Kasumi-1 (cell line): ENCODE measurements around the gene RSPRY1.

Experiments used
- DNase-seq, 2 experiments: peaks; one replicate each; lab custom pipeline; 2025; lab: John Stamatoyannopoulos, UW

RSPRY1 gene

DNA sequence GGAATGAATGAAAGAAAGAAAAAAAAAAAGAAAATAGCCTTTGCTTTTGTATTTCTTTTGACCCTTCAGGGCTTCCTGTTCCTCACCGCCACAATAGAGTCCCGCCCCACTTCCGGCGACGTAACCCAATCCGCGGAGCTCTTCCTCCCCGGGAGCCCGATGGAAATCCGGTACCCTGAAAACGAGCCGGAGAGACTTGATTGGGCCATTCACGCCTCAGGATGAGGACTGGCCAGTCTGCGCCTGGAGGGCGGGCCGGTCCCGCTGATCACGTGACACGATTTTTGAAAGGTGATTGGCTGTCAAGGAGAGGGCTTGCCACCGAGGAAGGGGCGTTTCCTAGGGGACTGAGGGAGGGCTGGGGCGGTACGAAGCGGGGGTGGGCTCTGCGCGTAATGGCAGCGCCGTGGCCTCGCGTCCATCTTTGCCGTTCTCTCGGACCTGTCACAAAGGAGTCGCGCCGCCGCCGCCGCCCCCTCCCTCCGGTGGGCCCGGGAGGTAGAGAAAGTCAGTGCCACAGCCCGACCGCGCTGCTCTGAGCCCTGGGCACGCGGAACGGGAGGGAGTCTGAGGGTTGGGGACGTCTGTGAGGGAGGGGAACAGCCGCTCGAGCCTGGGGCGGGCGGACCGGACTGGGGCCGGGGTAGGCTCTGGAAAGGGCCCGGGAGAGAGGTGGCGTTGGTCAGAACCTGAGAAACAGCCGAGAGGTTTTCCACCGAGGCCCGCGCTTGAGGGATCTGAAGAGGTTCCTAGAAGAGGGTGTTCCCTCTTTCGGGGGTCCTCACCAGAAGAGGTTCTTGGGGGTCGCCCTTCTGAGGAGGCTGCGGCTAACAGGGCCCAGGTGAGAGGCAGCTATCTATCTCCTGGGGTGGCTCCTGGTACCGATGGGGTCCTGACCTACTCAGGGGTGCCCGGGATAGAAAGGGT, at the start of gene RSPRY1, which contains the start of gene PSME3IP1:
Gene RSPRY1 (plus strand): TSS at position 385 of the 927 bp plus-strand sequence. CDS start 18,330 bp downstream, outside the sequence.
Gene PSME3IP1 (minus strand): TSS at position 95 of the 927 bp plus-strand sequence. CDS start 12,185 bp downstream, outside the sequence.
- DNase-seq: peak; percentile 97 to 98

DNA sequence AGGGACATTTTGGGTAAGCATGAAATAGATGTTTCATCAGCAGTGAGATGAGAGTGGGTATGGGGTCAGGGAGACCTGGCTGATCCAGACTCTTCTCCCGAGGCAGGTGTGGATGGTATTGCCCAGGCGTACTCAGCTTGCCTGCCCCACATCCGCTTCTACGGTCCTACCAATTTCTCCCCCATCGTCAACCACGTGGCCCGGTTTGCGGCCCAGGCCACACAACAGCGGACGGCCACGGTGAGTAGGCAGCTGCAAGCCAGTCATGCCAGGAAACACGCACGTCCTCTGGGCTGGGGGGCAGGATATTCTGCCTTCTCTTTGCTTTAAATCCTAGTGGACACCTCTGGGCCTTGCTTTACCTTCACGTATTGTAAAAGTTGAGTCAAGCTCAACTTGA, 49.1 kb upstream of the RSPRY1 start:
- DNase-seq: no peak

GRCh38 chr16:57137566-57138273, 48.4 kb upstream of the RSPRY1 start:
- DNase-seq: no peak

GRCh38 chr16:57138281-57138935, 47.7 kb upstream of the RSPRY1 start:
- no peak for DNase-seq

GRCh38 chr16:57140931-57141668, 45.0 kb upstream of the RSPRY1 start:
- no peak for DNase-seq

DNA sequence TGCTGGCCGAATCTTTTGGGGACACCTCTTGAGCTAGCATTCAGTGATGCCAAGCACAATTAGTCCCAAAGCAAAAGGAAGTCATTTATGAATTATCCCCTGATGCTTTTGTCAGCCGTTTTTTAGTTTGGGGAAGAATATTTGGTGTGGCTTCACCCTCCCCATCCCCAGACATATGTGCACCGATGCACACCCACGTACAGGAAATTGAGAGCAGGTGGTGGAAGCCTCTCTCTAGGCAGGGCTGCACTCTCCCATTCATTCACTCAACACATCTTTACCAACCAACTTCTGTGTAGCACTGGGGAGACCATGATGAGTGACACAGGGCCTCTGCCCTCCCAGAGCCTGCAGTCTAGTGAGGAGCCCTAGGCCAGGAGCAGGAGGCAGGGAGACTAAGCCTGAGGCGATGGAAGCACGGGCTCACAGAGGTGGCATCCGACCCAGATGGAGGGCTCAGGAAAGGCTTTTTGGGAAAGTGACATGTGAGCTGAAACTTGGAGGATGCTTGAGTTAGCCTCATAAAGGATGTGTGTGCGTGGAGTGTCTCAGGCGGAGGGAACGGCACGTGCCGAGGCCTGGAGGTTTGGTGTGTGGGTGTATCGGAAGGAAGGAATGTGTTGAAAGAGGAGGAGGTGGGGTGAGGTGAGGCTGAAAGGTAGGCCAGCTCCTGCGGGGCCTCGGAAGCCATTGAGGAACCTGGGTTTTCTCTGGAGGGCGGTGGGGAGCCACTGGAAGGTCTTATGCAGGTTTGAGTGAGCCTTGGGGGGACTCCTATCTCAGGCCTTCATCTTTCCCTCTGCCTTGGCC, 44.1 kb upstream of the RSPRY1 start:
- peak; percentile 76 to 89 for DNase-seq

DNA sequence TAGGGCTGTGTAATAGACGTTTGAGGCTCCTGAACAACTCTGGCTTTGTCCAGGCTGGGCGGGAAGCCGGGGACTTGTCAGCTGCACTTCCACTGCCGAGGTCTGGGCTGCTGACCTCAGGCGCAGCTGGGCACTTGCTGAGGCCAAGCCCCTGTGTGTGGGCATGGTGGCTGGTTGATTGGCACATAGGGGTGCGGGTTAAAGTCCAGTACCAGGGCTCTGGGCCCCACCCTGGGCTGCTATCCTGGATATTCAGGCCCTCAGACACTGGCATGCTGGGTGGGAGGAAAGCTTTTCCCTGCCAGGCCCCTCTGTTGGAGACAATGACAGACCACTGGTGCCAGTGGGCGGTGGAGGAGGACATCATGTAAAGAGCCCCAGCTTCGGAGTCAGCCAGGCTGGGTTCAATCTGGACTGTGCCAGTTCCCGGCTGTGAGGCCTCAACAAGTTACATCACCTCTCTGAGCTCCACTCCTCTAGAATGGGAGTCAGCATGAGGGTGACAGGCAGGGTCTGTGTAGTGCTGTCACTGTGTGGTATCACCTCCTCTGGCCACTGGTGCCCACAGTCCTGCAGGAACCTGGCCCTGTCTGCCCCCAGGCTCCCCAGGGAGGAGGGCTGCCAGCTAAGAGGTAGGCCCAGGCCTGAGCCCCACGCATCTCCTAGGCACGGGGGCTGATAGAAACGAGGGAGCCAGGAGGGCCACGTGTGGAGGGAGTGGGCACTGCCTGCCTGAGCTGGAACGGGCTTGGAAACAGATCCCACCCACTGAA, 42.8 kb upstream of the RSPRY1 start:
- no peak for DNase-seq

DNA sequence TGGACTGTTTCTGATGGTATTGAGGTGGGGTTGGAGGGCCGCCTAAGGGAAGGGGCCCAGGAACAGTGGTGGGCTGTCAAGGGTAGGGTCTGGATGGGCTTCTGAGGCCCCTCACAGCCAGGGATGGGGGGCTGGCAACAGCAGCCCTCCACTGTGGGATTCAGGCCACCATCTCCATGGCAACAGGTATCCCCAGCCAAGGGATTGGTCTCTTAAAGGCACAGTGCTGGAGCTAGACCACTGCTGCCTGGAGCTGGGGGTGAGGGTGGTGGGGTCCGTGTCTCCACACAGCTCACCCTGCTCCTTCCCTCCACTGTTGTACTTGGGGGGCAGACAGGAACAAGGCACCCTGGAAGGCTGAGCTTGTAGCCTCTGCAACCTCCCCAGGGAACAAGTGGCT, 42.1 kb upstream of the RSPRY1 start:
- DNase-seq: no peak

DNA sequence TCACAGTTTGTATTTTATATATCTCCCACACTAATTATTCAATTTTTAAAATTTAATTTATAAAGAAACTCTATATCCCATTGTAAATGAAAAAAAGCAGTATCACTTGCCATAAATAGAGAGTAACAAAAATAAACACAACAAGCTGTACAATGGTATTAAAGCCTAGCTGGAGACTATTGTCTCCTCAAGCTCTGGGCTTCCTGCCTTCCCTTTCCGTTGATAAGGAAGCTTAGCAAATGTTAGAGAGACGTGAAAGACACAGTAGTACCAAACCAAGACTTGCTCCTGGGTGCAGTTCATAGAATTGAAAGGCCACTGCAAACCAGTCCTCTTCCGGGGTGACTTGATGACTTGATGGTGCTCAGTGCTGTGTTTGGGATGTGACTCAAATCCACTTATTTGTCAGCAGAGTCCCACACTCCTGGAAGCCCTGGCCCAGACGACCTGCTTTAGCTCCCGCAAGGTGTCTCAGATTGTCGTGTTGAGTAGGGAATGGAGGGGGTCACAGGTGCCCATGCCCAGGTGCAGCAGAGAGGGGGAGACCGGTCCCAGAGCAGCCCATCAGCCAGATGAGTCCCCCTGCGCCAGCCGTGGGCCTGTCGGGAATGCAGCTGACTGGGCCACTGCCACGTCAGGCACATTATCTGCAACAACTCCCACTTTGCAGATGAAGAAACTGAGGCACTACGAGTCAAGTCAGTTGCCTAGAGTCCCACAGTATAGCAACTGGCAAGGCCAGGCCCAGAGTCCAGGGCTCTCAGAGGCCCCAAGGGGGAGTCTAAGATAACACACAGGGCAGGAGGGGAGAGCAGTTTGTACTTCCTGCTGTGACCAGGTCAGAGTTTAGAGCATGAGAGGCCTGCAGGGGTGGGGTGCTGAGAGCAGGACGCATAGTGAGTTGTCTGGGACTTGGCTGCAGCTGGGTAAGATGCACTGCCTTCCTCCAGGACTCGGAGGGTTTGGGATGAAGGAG, 40.8 kb upstream of the RSPRY1 start:
- DNase-seq: peak in 1 of 2 experiments; percentile 11

GRCh38 chr16:57146040-57146647, 40.0 kb upstream of the RSPRY1 start:
- DNase-seq: no peak

- peak in 1 of 2 experiments; percentile 6 for DNase-seq
Measured at GRCh38 chr16:57146735-57147134, 39.4 kb upstream of the RSPRY1 start.

DNA sequence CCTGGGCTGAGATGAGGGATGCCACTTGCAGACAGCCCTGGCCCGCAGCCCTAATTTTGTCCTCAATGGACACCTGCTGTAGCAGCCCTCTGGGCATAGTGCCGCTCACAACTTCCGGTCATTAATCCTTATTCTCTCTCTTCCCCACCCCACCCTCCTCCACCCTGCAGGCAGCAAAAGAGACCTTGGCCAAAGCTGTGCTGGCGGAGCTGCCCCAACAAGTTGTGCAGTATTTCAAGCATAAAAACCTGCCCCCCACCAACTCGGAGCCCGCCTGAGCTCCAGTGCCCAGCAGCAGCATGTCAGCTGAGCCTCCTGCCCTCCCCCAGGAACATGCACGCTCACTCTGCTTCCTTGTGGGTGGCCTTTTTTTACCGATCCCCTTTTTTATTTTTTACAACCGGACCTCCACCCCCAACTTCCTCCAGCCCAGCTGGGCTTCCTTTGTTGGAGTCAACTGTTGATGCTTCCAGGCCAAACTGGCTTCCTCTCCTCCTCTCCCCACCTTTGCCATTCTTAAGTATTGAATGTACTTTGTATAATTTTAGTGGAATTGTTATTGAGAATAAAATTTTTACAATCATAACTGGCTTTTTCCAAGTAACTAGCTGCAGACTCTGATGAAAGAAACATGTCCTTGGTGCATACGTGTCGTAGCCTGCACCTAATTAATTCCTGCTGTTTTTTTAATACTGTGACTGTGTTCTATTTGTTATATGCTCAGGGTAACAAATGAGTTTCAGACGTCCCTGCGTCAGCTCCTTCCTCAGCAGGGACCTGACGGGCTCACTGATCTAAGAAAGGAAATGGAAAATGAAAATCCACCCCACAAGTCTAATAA, 38.5 kb upstream of the RSPRY1 start:
- DNase-seq: peak; percentile 90 to 94

GRCh38 chr16:57148481-57148880, 37.6 kb upstream of the RSPRY1 start:
- DNase-seq: no peak

DNA sequence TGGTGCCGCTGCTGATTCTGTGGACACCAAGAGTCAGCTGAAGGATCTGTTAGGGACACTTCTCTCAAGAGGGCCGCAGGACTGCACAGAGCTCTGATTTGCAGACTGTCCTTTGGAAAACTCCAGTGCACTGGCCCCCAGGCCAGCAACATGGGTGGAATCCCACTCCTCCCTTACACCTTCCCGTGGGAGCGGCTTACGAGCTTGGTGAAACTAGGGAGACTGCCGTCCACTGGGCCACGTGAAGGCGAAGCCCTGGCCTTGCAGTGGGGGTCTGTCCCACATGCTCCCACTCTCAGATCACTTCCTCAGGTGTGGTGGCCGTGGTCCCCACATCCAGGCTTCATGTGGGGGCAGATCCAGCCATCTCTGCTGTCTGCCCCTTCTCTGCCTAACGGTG, 36.7 kb upstream of the RSPRY1 start:
- DNase-seq: no peak

GRCh38 chr16:57150682-57151330, 35.3 kb upstream of the RSPRY1 start:
- no peak for DNase-seq

DNA sequence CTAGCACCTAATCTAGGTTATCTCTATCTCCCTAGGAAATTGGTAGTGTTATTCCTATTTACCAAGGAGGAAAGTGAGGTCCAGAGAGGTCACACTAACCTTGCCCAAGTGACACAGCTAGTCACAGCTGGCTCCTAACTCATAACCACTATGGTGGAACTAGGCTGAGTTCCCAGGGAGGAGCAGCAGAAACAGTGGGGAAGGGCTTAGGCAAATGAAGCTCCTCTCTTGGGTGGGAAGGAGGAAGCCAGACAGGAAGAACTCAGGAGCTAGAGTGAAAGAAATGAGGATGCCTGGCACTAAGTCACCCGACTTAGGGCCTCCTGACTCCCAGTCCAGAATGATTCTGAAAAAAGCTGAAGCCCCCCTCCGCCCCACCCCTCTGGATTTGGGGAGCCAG, 34.8 kb upstream of the RSPRY1 start:
- DNase-seq: peak; percentile 61 to 63
